HTERT RPE-1 (cell line): ENCODE data around the gene CACNA1I.

Source experiments
- in situ Hi-C: fragments of 300-500 bp; cut with MboI; formaldehyde crosslinking; loops from 4 replicates; pipeline ENCODE4 v1.14.3; 2020; ENCODE audit warnings: low sequenced_read_pairs

CACNA1I gene

GRCh38 chr22:39595622-39596172, 25.1 kb downstream of the CACNA1I start:
- in situ Hi-C loops, result no loop called here

- in situ Hi-C loops, result no loop called here
These were observed 26.0 kb downstream of the CACNA1I start for GRCh38 chr22:39596601-39597000.

- in situ Hi-C loops, result no loop called here
These were observed 26.8 kb downstream of the CACNA1I start for GRCh38 chr22:39597236-39597869.

GRCh38 chr22:39598017-39598965, 27.7 kb downstream of the CACNA1I start:
- in situ Hi-C loops, result no loop called here

GRCh38 chr22:39600491-39601179, 30.1 kb downstream of the CACNA1I start:
- in situ Hi-C loops, result no loop called here

GRCh38 chr22:39601180-39601535, 30.6 kb downstream of the CACNA1I start:
- in situ Hi-C loops, result no loop called here

- in situ Hi-C loops, result no loop called here
These were observed 32.8 kb downstream of the CACNA1I start for GRCh38 chr22:39603345-39603744.

GRCh38 chr22:39610246-39610645, 39.7 kb downstream of the CACNA1I start:
- in situ Hi-C loops, result no loop called here

GRCh38 chr22:39610766-39611165, 40.2 kb downstream of the CACNA1I start:
- in situ Hi-C loops, result no loop called here

GRCh38 chr22:39611360-39611759, 40.8 kb downstream of the CACNA1I start:
- in situ Hi-C loops, result no loop called here

- in situ Hi-C loops, result no loop called here
These were observed 42.4 kb downstream of the CACNA1I start for GRCh38 chr22:39612811-39613548.

GRCh38 chr22:39613549-39613921, 43.0 kb downstream of the CACNA1I start:
- in situ Hi-C loops, result no loop called here

GRCh38 chr22:39614442-39614841, 43.9 kb downstream of the CACNA1I start:
- in situ Hi-C loops, result no loop called here

- in situ Hi-C loops, result no loop called here
These were observed 45.5 kb downstream of the CACNA1I start for GRCh38 chr22:39616051-39616450.

- in situ Hi-C loops, result no loop called here
These were observed 46.2 kb downstream of the CACNA1I start for GRCh38 chr22:39616781-39617180.

GRCh38 chr22:39617342-39617741, 46.8 kb downstream of the CACNA1I start:
- in situ Hi-C loops, result no loop called here

GRCh38 chr22:39617970-39618757, 47.6 kb downstream of the CACNA1I start:
- in situ Hi-C loops, result no loop called here

GRCh38 chr22:39618996-39619530, 48.5 kb downstream of the CACNA1I start:
- in situ Hi-C loops, result no loop called here

GRCh38 chr22:39620924-39621690, 50.6 kb downstream of the CACNA1I start:
- in situ Hi-C loops, result no loop called here
